ENCODE results near the gene CEP83. TPM values are rescaled to one million over a fixed set of nuclear protein-coding genes. Genes with fewer than 3 reads are reported as not detected.

The CEP83 gene
- total and polyA plus RNA-seq, 9 of the 15 experiments (the other 6 are each of a cell fraction or from before 2014, with no cell fraction given) = 5.3 to 40.5 (median 31.3) TPM

GRCh38 chr12:94263905-94264561 is 195.6 kb downstream of the CEP83 start (continued):
- TF ChIP-seq MGA (IDR thresholded peaks at IDR 0.05) (peak; percentile 54), JUN (IDR thresholded peaks at IDR 0.05; ENCODE audit: borderline replicate concordance, low read depth, low read length) (no peak), JUN (CRISPR knock-in tag; IDR thresholded peaks at IDR 0.05; ENCODE audit: borderline replicate concordance) (no peak), SMAD4 (CRISPR knock-in tag; conservative IDR thresholded peaks at IDR 0.05) (peak; percentile 35; the same call in 1 of the 2 replicates), L3MBTL2 (IDR thresholded peaks at IDR 0.05) (peak; percentile 84)
- TF ChIP-seq, protein P1, sequence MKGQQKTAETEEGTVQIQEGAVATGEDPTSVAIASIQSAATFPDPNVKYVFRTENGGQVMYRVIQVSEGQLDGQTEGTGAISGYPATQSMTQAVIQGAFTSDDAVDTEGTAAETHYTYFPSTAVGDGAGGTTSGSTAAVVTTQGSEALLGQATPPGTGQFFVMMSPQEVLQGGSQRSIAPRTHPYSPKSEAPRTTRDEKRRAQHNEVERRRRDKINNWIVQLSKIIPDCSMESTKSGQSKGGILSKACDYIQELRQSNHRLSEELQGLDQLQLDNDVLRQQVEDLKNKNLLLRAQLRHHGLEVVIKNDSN (CRISPR knock-in tag; IDR thresholded peaks at IDR 0.05) = peak; percentile 9; the same call in 1 of the 2 replicates

All from K562 (cell line).